ENCODE results near the gene DCUN1D1. TPM values are rescaled to one million over a fixed set of nuclear protein-coding genes. Genes with fewer than 3 reads are reported as not detected.

Gene DCUN1D1
- total RNA-seq, 1 donor from 2014 or later: 31.2 TPM

DNA sequence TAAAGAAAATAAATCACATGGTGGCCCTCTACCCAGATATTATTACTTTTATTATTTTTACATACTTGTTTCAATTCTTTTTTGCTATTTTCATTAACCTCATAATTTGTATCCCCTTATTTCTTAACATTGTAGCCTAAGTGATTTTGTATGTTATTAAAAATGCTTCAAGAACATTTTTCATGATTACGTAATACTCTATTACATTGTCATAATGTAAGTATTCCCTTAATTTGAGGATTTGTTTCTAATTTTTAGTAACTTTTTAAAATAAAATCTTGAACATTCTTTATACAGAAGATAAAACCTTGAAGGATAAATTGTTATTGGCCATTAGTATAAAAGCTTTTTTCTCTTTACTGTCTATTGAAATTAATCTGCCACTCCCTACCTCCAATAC lies 89.0 kb downstream of the DCUN1D1 start:
- Mint-ChIP-seq H3K9me3 (ENCODE audit: unreplicated experiment) (no peaks in the 10 kb centered on the region), H3K4me1 (ENCODE audit: low read depth, unreplicated experiment) (no peaks in the 10 kb centered on the region), H3K4me3 (ENCODE audit: unreplicated experiment) (no peak overlapping the region), H3K27me3 (ENCODE audit: unreplicated experiment) (peaks cover 3% of the 10 kb centered on the region), H3K27ac (ENCODE audit: unreplicated experiment) (no peak overlapping the region), H3K36me3 (ENCODE audit: unreplicated experiment) (no peaks in the 10 kb centered on the region)
- no peak for DNase-seq
- TF ChIP-seq, protein P1, sequence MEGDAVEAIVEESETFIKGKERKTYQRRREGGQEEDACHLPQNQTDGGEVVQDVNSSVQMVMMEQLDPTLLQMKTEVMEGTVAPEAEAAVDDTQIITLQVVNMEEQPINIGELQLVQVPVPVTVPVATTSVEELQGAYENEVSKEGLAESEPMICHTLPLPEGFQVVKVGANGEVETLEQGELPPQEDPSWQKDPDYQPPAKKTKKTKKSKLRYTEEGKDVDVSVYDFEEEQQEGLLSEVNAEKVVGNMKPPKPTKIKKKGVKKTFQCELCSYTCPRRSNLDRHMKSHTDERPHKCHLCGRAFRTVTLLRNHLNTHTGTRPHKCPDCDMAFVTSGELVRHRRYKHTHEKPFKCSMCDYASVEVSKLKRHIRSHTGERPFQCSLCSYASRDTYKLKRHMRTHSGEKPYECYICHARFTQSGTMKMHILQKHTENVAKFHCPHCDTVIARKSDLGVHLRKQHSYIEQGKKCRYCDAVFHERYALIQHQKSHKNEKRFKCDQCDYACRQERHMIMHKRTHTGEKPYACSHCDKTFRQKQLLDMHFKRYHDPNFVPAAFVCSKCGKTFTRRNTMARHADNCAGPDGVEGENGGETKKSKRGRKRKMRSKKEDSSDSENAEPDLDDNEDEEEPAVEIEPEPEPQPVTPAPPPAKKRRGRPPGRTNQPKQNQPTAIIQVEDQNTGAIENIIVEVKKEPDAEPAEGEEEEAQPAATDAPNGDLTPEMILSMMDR (IDR thresholded peaks at IDR 0.05; ENCODE audit: partially characterized antibody, unreplicated experiment): no peak

DNA sequence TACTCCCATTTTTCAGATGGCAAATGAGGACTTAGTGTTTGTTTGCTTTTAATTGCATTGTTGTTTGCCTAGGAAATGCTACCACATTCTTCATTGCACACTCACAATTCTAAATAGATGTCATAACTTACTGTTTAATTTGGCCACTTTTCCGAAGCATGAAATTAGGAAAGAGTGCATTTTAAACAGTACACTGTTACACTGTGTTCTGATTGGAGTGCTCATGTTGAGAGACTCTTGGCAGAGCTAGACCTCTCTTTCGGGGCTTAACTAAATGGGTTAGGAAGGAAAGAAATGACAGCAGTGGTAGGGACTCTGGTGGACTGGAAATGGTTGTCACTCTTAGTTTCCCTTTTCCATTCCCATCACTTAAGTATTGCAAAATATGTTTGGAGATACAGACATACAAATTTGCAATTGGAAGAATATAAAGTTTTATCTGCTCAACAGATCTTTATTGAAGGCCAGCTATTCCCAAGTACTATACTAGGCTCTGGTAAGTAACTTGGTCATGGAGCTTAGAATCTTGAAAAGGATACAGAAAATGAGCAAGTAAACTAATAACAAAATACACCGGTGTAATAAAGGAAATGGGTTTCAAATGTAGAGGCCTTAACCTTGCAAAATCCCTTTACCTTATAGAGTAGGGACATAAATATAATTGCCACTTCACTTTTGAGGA lies 90.2 kb downstream of the DCUN1D1 start:
- Mint-ChIP-seq H3K9me3 (ENCODE audit: unreplicated experiment) (no peaks in the 10 kb centered on the region), H3K36me3 (ENCODE audit: unreplicated experiment) (no peaks in the 10 kb centered on the region), H3K27ac (ENCODE audit: unreplicated experiment) (no peak overlapping the region), H3K27me3 (ENCODE audit: unreplicated experiment) (peaks cover 3% of the 10 kb centered on the region), H3K4me3 (ENCODE audit: unreplicated experiment) (no peak overlapping the region), H3K4me1 (ENCODE audit: low read depth, unreplicated experiment) (no peaks in the 10 kb centered on the region)
- DNase-seq: no peak
- TF ChIP-seq, protein P1 (IDR thresholded peaks at IDR 0.05; ENCODE audit: partially characterized antibody, unreplicated experiment): no peak

Other genes starting within 250 kb of the DCUN1D1 start
- 36.2 TPM for gene ATP11B, start 187.0 kb downstream of the DCUN1D1 start, total RNA-seq (ENCODE audit: unreplicated experiment)
- 17.9 TPM for gene MCCC1, start 119.0 kb upstream of the DCUN1D1 start, total RNA-seq (ENCODE audit: unreplicated experiment)
- gene LAMP3, start 182.2 kb upstream of the DCUN1D1 start, total RNA-seq (ENCODE audit: unreplicated experiment): 1.4 TPM

Measured in glutamatergic neuron (in vitro differentiated cells).